K562 (cell line): ENCODE data around the gene COL23A1. TPM values are rescaled to one million over a fixed set of nuclear protein-coding genes. Genes with fewer than 3 reads are reported as not detected.

Source experiments
- ATAC-seq: fragments of 200-7000 bp; cut with Tn5 transposase; 3 replicates; pipeline ENCODE4 v1.9.1; 2020; ENCODE audit warnings: moderate library complexity
- BruUV-seq: library from RNA; stranded (reverse); fragments of 400-500 nt; replicated peaks from 2 replicates; lab custom pipeline; 2021; lab: Mats Ljungman, UMichigan
- CTCF ChIA-PET: fragments of 300-600 bp; formaldehyde crosslinking; extraction: SDS; loops from one replicate; lab custom pipeline; 2021; ENCODE audit warnings: low intra/inter-chr PET ratio; lab: Yijun Ruan, JAX
- POLR2A ChIA-PET: fragments of 300-600, 350-650 bp; sonication (Branson Sonifier 250); formaldehyde crosslinking; extraction: SDS; loops from one replicate; lab custom pipeline; 2021; ENCODE audit warnings: antibody characterized with exemption, inconsistent platforms; lab: Yijun Ruan, JAX
- DNase-seq, 4 experiments: peaks; one replicate each; pipeline versions ENCODE4 v3.0.0 to v3.0.0-alpha.2; 2011 to 2018; ENCODE audit warnings: low spot score in 3 of 4, mixed read lengths in 3 of 4; ENCODE audit errors: extremely low read depth in 1 of 4
- FAIRE-seq: peaks from 2 replicates; lab custom pipeline; 2011; peaks lifted over from hg19 to GRCh38; lab: Jason Lieb, UNC
- H2AFZ ChIP-seq: 2 replicates; pipeline ENCODE4 v1.6.0; 2011; ENCODE audit warnings: low read depth, low read length, control low read depth, inconsistent platforms
- H3K27ac ChIP-seq: fragments of 200-600 bp; 3 replicates; pipeline ENCODE4 v1.8.0; 2011; ENCODE audit warnings: low read depth, mild to moderate bottlenecking, control low read depth, inconsistent platforms, low read length, moderate library complexity, mixed read lengths; ENCODE audit errors: extremely low read depth
- H3K27me3 ChIP-seq, 2 experiments: fragments of 300-600 bp in 1 of 2; 2 replicates in 1 of 2; 3 replicates in 1 of 2; pipeline versions ENCODE4 v1.6.0 to v1.8.0; 2011; ENCODE audit warnings: inconsistent platforms in 2 of 2, low read length in 2 of 2, mild to moderate bottlenecking in 1 of 2, mixed read lengths in 1 of 2, moderate library complexity in 1 of 2; ENCODE audit not compliant: control insufficient read depth in 2 of 2, insufficient read depth in 2 of 2
- H3K36me3 ChIP-seq: fragments of 300-600 bp; 3 replicates; pipeline ENCODE4 v1.8.0; 2011; ENCODE audit warnings: mild to moderate bottlenecking, low read length, inconsistent platforms; ENCODE audit not compliant: control insufficient read depth, insufficient read depth
- H3K4me1 ChIP-seq, 2 experiments: fragments of 200-600 bp in 1 of 2; replicated peaks in 1 of 2; 2 replicates in 1 of 2; 3 replicates in 1 of 2; pipeline versions ENCODE4 v1.5.1 to v1.8.0; 2011; ENCODE audit warnings: inconsistent platforms in 2 of 2, low read length in 2 of 2, mild to moderate bottlenecking in 1 of 2, mixed read lengths in 1 of 2, moderate library complexity in 1 of 2; ENCODE audit not compliant: control insufficient read depth in 2 of 2, insufficient read depth in 2 of 2
- H3K4me2 ChIP-seq: 2 replicates; pipeline ENCODE4 v1.6.1; 2011; ENCODE audit warnings: low read length, control low read depth, inconsistent platforms, mixed read lengths; ENCODE audit not compliant: insufficient read depth
- H3K4me3 ChIP-seq: fragments of 200-600 bp; sonication (generic), shearing (Covaris generic); 2 replicates; pipeline ENCODE4 v1.5.1; 2016; ENCODE audit warnings: control low read depth, inconsistent platforms
- H3K79me2 ChIP-seq: fragments of 200-600 bp; 3 replicates; pipeline ENCODE4 v1.8.0; 2011; ENCODE audit warnings: low read length, inconsistent platforms; ENCODE audit not compliant: control insufficient read depth, insufficient read depth
- H3K9ac ChIP-seq, 2 experiments: 2 replicates each; pipeline versions ENCODE4 v1.6.0 to v1.6.1; 2011; ENCODE audit warnings: low read depth in 2 of 2, low read length in 2 of 2, control low read depth in 1 of 2, inconsistent platforms in 1 of 2, mild to moderate bottlenecking in 1 of 2, mixed read lengths in 1 of 2; ENCODE audit not compliant: insufficient read depth in 1 of 2
- H3K9me1 ChIP-seq: one replicate; pipeline ENCODE4 v1.6.0; 2011; ENCODE audit warnings: inconsistent platforms, mild to moderate bottlenecking, low read length, moderate library complexity; ENCODE audit not compliant: control insufficient read depth, insufficient read depth
- H3K9me3 ChIP-seq: replicated peaks from 2 replicates; pipeline ENCODE4 v1.5.1; 2011; ENCODE audit warnings: low read depth, low read length, inconsistent platforms; ENCODE audit not compliant: control insufficient read depth, insufficient read depth
- H4K20me1 ChIP-seq: replicated peaks from 2 replicates; pipeline ENCODE4 v1.6.1; 2011; ENCODE audit warnings: low read length, inconsistent platforms, mixed read lengths; ENCODE audit not compliant: control insufficient read depth, insufficient read depth
- MYC ChIP-seq, 2 experiments: fragments of 250-450 bp in 1 of 2; sonication (Bioruptor Pico) in 1 of 2; IDR thresholded peaks; 2 replicates each; pipeline versions ENCODE4 v1.5.1 to v1.6.1; 2012 to 2021; ENCODE audit warnings: low read depth in 2 of 2, borderline replicate concordance in 1 of 2, improper control_type of control experiment in 1 of 2, low read length in 1 of 2, mild to moderate bottlenecking in 1 of 2, moderate library complexity in 1 of 2
- NCOR1 ChIP-seq: fragments of 450-650 bp; IDR thresholded peaks from 2 replicates; pipeline ENCODE4 v1.6.1; 2016; ENCODE audit warnings: mild to moderate bottlenecking, moderate library complexity
- POLR2A ChIP-seq: fragments of 450-650 bp; conservative IDR thresholded peaks from 2 replicates; pipeline ENCODE4 v1.6.1; 2016
- POLR2AphosphoS5 ChIP-seq: IDR thresholded peaks from 2 replicates; pipeline ENCODE4 v1.6.1; 2011; ENCODE audit warnings: mild to moderate bottlenecking, low read depth, low read length, moderate library complexity; ENCODE audit not compliant: control insufficient read depth, insufficient read depth
- POLR2G ChIP-seq: fragments of 200-400 bp; formaldehyde crosslinking; IDR thresholded peaks from 2 replicates; pipeline ENCODE4 v1.6.1; 2017; ENCODE audit warnings: low read depth, mild to moderate bottlenecking, antibody characterized with exemption, low read length, moderate library complexity
- SUPT5H ChIP-seq: fragments of 450-650 bp; IDR thresholded peaks from 2 replicates; pipeline ENCODE4 v1.6.1; 2016
- ZNF431 ChIP-seq: sonication (generic); formaldehyde crosslinking; IDR thresholded peaks from 2 replicates; pipeline ENCODE4 v1.8.0; 2022; ENCODE audit warnings: mild to moderate bottlenecking, missing genetic modification reagents
- WGBS: fragments of 100-300 bp; shearing (Covaris generic); methylation state at CpG from one replicate; pipeline ENCODE4 v1.1.6; 2016; ENCODE audit warnings: low coverage, mixed read lengths; ENCODE audit not compliant: insufficient coverage; ENCODE audit errors: missing lambda C conversion rate; 5-methylcytosine and 5-hydroxymethylcytosine counted together
- in situ Hi-C: fragments of 300-500 bp; cut with MboI; formaldehyde crosslinking; loops from 4 replicates; pipeline ENCODE4 v1.15.0; 2018; ENCODE audit warnings: inconsistent platforms, mixed read lengths
- intact Hi-C: fragments of 100-400 bp; cut with micrococcal nuclease; formaldehyde crosslinking; loops from 2 replicates; pipeline ENCODE4 v1.14.2; 2022
- polyA plus RNA-seq, 8 experiments: library from polyadenylated mRNA; depleted of rRNA in 4 of 8; stranded (reverse) in 5 of 8; unstranded in 3 of 8; fragments of >200 nt; fragmentation: Nextera tagmentation in 2 of 8; fragmentation: Illumina TruSeq in 1 of 8; extraction: Ambion mirVana in 2 of 8; extraction: Trizol in 1 of 8; gene quantifications; 2 replicates each; pipeline versions ENCODE4 v1.2.1 to v1.2.3, GENCODE V29; 2011 to 2014; ENCODE audit warnings: inconsistent platforms in 1 of 8, missing spikeins in 1 of 8
- total RNA-seq, 7 experiments: library from RNA; depleted of rRNA in 6 of 7; stranded (reverse); fragments of >200 nt in 6 of 7; fragmentation: Illumina TruSeq in 2 of 7; extraction: Trizol in 2 of 7; gene quantifications; 2 replicates each; pipeline versions ENCODE4 v1.2.1 to v1.2.3, GENCODE V29; 2011 to 2021; ENCODE audit warnings: low replicate concordance in 1 of 7
- TF ChIP-seq, protein P1 (sequence below): sonication (generic); formaldehyde crosslinking; IDR thresholded peaks from 2 replicates; pipeline ENCODE4 v1.8.0; 2023; ENCODE audit warnings: mild to moderate bottlenecking, missing genetic modification reagents
- TF ChIP-seq, protein P2 (sequence below): fragments of 450-650 bp; IDR thresholded peaks from 2 replicates; pipeline ENCODE4 v1.7.1; 2018; ENCODE audit warnings: mild to moderate bottlenecking, low read depth; ENCODE audit not compliant: partially characterized antibody

COL23A1 gene
- total and polyA plus RNA-seq, 9 of the 15 experiments (the other 6 are each of a cell fraction or from before 2014, with no cell fraction given) = 0.09 TPM; not detected in 8

DNA sequence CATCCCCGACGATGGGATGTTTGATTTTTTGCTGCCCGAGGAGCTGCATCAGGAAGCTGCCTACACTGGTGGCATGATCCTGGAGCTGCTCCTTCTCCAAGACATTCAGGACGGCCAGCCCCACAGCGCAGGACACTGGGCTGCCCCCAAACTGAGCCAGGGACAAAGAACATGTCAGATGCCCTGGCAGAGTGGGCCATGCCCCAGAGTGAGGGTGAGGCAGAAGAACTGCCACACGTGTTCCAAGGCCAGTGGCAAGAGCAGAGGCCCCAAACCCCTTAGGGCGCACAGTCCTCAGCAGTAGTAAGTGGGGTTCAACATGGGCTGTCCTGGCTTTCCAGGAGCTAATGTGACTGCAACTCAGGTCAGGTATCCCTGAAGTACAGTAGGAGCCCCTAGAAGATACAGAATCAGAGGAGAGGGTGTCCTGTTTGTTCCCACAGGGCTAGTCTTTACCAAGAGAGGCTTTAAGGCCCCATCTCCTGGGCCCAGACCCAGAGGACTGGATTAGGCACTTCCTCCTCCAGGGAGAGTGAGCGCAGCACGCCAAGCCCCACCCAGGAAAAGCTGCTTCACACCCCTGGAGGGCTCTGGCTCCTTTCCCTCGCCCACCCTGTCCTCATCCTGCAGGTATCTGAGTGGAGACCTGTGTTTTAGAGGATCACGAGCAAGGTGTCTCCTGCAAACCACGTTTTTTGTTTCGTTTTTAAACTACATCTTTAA lies 374.8 kb downstream of the COL23A1 start (continued):
- TF ChIP-seq, protein P1, sequence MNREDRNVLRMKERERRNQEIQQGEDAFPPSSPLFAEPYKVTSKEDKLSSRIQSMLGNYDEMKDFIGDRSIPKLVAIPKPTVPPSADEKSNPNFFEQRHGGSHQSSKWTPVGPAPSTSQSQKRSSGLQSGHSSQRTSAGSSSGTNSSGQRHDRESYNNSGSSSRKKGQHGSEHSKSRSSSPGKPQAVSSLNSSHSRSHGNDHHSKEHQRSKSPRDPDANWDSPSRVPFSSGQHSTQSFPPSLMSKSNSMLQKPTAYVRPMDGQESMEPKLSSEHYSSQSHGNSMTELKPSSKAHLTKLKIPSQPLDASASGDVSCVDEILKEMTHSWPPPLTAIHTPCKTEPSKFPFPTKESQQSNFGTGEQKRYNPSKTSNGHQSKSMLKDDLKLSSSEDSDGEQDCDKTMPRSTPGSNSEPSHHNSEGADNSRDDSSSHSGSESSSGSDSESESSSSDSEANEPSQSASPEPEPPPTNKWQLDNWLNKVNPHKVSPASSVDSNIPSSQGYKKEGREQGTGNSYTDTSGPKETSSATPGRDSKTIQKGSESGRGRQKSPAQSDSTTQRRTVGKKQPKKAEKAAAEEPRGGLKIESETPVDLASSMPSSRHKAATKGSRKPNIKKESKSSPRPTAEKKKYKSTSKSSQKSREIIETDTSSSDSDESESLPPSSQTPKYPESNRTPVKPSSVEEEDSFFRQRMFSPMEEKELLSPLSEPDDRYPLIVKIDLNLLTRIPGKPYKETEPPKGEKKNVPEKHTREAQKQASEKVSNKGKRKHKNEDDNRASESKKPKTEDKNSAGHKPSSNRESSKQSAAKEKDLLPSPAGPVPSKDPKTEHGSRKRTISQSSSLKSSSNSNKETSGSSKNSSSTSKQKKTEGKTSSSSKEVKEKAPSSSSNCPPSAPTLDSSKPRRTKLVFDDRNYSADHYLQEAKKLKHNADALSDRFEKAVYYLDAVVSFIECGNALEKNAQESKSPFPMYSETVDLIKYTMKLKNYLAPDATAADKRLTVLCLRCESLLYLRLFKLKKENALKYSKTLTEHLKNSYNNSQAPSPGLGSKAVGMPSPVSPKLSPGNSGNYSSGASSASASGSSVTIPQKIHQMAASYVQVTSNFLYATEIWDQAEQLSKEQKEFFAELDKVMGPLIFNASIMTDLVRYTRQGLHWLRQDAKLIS (CRISPR knock-in tag) = no peak
- TF ChIP-seq MYC (IDR thresholded peaks at IDR 0.05; ENCODE audit: low read depth, low read length) = no peak
- no peak for TF ChIP-seq MYC (CRISPR knock-in tag; IDR thresholded peaks at IDR 0.05; ENCODE audit: borderline replicate concordance, low read depth)
- TF ChIP-seq, all 486 proteins: peak for 5

DNA sequence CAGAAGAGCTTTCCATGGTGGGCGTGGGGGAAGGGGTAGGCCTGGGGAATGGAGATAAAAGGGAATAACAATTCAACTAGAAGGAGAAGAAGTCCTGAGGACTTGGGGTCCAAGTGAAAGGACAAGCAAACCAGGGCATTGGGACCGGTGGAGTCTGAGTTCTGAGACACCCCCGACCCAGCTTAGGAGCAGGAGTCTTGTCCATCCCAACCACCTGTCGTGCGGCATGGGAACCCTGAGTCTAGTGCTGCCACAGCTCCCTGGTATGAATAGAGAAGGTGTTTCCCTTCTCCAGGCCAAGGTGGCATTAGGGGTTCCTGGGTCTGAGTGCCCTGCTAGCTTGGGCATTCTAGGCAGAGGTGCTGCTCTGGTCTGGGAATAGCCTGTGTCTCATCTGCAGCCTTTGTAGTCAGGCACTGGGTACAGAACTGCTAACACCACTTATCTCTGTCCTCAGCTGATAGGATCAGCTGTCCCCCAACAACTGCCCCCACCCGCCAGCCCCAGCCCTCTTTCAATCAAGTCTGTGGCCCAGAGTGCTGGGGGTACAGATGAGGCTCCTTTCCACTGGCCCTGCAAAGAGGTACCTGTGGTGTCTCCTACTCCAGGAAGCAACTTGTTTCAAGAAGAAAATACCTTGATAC lies 375.9 kb downstream of the COL23A1 start:
- peaks cover 89% of the 10 kb centered on the region for H3K36me3 ChIP-seq
- no peak for FAIRE-seq
- CTCF ChIA-PET = no interaction called here

More for the DNA sequence above, 375.9 kb downstream of the COL23A1 start:
- 74% methylated on average over 6 of the region's 6 CpGs for WGBS
- no peak for DNase-seq
- peaks cover 37% of the 10 kb centered on the region for H4K20me1 ChIP-seq
- POLR2A ChIA-PET = interaction anchor here (0.6 to 12.7 kb wide), 15 partner anchors 10 to 549 kb away, joined by 3 to 162 read pairs (median 3); partner anchors contain the start of genes HNRNPAB and PHYKPL
- intact Hi-C loops = no loop called here
- no peak overlapping the region for H3K4me3 ChIP-seq
- no peak for ATAC-seq
- no peaks in the 10 kb centered on the region for H3K9me3 ChIP-seq
- H3K27me3 ChIP-seq = no peaks in the 10 kb centered on the region
- no peak overlapping the region for H3K4me2 ChIP-seq
- in situ Hi-C loops = no loop called here
- H2AFZ ChIP-seq = no peak overlapping the region
- TF ChIP-seq, protein P2, sequence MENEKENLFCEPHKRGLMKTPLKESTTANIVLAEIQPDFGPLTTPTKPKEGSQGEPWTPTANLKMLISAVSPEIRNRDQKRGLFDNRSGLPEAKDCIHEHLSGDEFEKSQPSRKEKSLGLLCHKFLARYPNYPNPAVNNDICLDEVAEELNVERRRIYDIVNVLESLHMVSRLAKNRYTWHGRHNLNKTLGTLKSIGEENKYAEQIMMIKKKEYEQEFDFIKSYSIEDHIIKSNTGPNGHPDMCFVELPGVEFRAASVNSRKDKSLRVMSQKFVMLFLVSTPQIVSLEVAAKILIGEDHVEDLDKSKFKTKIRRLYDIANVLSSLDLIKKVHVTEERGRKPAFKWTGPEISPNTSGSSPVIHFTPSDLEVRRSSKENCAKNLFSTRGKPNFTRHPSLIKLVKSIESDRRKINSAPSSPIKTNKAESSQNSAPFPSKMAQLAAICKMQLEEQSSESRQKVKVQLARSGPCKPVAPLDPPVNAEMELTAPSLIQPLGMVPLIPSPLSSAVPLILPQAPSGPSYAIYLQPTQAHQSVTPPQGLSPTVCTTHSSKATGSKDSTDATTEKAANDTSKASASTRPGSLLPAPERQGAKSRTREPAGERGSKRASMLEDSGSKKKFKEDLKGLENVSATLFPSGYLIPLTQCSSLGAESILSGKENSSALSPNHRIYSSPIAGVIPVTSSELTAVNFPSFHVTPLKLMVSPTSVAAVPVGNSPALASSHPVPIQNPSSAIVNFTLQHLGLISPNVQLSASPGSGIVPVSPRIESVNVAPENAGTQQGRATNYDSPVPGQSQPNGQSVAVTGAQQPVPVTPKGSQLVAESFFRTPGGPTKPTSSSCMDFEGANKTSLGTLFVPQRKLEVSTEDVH = no peak
- TF ChIP-seq POLR2AphosphoS5 (peak; percentile 46; the same call in 1 of the 2 replicates), SUPT5H (peak; percentile 24), NCOR1 (no peak), ZNF431 (CRISPR knock-in tag) (0 out of 2 replicates have a peak, but pooled peaks have one; percentile 28), POLR2G (peak; percentile 50; the same call in 1 of the 2 replicates), POLR2A (peak; percentile 27; the same call in 1 of the 2 replicates)
- H3K4me1 ChIP-seq = peaks cover 0 to 14% of the 10 kb centered on the region in 2 experiments; a peak in 3 of 5 replicates
- BruUV-seq = no TSS peak
- no peaks in the 10 kb centered on the region for H3K9me1 ChIP-seq
- peaks cover 6% of the 10 kb centered on the region for H3K79me2 ChIP-seq
- H3K27ac ChIP-seq = peak overlapping the region; percentile 22; the same call in 1 of the 3 replicates
- H3K9ac ChIP-seq = no peak overlapping the region; a peak in 1 of 4 replicates
